HK-2 (cell line): ENCODE data around the gene INSYN2B.
"Not testable (repeated sequence)": the region's sequence is repeated elsewhere in the genome, so short reads cannot be mapped to it uniquely, and the experiment has no call there.

Source experiments
- DNase-seq: peaks from one replicate; pipeline ENCODE4 v3.0.0-alpha.2; 2018; ENCODE audit not compliant: unreplicated experiment

Gene INSYN2B

GRCh38 chr5:169848792-169849191 is 131.5 kb downstream of the INSYN2B start:
- no peak for DNase-seq

GRCh38 chr5:169848271-169848670 is 132.0 kb downstream of the INSYN2B start:
- DNase-seq = no peak

GRCh38 chr5:169847519-169847918 is 132.8 kb downstream of the INSYN2B start:
- DNase-seq = no peak

GRCh38 chr5:169842699-169843098 is 137.6 kb downstream of the INSYN2B start:
- DNase-seq = no peak

GRCh38 chr5:169840405-169840804 is 139.9 kb downstream of the INSYN2B start:
- DNase-seq = no peak

- DNase-seq = no peak
These were observed 141.6 kb downstream of the INSYN2B start for GRCh38 chr5:169838688-169839087.

- no peak for DNase-seq
These were observed 142.6 kb downstream of the INSYN2B start for GRCh38 chr5:169837686-169838085.

GRCh38 chr5:169836835-169837536 is 143.3 kb downstream of the INSYN2B start:
- DNase-seq = no peak

GRCh38 chr5:169834540-169834939 is 145.8 kb downstream of the INSYN2B start:
- DNase-seq = not testable (repeated sequence)

GRCh38 chr5:169833681-169834292 is 146.5 kb downstream of the INSYN2B start:
- not testable (repeated sequence) for DNase-seq

GRCh38 chr5:169832845-169833244 is 147.4 kb downstream of the INSYN2B start:
- no peak for DNase-seq

GRCh38 chr5:169832304-169832703 is 148.0 kb downstream of the INSYN2B start:
- DNase-seq = no peak

- DNase-seq = no peak
These were observed 149.0 kb downstream of the INSYN2B start for GRCh38 chr5:169831331-169831730.

- no peak for DNase-seq
These were observed 151.9 kb downstream of the INSYN2B start for GRCh38 chr5:169828385-169828784.

GRCh38 chr5:169827769-169828168 is 152.5 kb downstream of the INSYN2B start:
- DNase-seq = no peak

- DNase-seq = no peak
These were observed 153.7 kb downstream of the INSYN2B start for GRCh38 chr5:169826618-169827017.

GRCh38 chr5:169817031-169817430 is 163.3 kb downstream of the INSYN2B start:
- no peak for DNase-seq

GRCh38 chr5:169814522-169814921 is 165.8 kb downstream of the INSYN2B start:
- no peak for DNase-seq
